Measurements from ENCODE around the gene ALK.

Gene ALK

DNA sequence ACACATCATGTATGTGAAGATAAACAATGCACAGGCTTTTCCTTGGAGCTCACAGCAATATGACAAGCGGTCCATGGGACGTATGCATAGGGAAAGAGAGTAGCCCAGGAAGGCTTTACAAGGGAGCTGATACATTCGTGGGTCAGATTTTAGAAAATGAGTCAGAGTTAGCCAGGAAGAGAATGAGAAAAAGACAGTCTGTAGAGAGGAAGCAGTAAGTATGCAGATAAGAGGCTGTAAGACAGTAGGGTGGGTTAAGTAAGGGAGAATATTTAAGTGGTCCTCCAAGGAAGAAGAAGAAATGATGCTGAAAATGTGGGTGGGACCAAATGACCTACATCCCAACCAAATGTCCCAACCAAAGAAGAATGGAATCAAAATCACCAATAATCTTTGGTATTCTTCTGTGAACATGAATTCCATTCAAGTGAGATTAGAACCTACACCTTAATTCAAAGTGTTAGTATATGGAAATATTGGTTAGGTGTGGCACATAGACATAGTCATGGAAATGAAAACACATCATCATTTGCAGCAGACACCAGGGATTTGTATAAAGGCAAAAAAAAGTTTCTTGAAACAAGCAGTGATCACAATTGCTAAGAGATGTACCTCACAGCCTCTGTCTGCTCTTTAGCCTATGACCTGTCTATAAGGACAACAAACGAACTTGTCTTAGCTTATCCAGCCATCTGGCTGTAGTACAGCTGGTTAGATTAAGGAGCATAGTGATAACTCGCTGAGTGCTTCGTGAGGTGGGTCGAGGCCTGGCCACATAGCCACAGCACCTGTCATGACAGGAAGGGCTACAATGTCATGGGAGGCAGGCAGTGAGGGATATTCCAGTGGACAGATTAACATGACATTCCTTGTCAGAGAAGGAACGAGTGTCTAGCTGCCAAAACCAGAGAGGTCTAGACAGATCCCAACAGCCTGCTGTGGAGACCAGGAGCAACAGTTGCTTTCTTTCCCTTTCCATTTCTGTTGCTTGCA, 133.6 kb downstream of the ALK start:
- no peak for DNase-seq

DNA sequence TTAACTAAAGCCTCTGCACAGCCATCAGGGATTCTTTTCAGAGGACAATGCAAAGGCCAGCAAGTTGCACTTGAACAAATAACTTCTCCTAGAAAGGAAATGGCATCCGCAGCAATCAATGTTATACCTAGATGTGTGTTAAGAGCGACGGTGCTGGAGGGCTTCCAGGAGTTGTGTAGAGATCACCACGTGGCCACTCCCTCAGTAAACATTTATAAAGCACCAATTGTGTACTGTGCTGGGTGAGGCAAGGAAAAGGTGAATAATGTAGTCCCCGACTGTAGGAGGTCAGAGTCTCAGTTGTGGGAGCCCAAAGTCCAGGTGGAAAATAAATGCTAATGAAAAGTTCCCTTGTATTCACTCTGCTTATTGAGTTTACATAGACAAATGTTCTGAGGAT, 135.0 kb downstream of the ALK start:
- no peak for DNase-seq

DNA sequence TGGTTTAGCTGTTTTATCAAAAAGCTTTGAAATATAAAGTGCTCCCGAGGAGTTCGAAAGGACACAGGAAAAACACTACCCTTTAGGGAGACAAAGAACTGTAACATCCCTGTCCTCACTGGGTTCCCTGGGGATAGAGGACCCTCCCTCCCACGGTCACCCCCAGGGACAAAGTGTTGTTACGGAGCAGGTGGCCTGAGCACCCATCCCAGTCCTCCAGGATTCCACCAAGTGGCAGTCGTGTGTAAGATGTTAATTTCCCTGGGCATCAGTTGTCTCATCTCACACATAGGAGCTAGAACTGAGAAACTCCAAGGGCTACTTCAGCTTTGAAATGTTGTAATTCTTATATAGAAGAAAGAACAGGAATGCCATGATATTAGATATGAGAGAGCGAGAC, 137.7 kb downstream of the ALK start:
- DNase-seq = no peak

DNA sequence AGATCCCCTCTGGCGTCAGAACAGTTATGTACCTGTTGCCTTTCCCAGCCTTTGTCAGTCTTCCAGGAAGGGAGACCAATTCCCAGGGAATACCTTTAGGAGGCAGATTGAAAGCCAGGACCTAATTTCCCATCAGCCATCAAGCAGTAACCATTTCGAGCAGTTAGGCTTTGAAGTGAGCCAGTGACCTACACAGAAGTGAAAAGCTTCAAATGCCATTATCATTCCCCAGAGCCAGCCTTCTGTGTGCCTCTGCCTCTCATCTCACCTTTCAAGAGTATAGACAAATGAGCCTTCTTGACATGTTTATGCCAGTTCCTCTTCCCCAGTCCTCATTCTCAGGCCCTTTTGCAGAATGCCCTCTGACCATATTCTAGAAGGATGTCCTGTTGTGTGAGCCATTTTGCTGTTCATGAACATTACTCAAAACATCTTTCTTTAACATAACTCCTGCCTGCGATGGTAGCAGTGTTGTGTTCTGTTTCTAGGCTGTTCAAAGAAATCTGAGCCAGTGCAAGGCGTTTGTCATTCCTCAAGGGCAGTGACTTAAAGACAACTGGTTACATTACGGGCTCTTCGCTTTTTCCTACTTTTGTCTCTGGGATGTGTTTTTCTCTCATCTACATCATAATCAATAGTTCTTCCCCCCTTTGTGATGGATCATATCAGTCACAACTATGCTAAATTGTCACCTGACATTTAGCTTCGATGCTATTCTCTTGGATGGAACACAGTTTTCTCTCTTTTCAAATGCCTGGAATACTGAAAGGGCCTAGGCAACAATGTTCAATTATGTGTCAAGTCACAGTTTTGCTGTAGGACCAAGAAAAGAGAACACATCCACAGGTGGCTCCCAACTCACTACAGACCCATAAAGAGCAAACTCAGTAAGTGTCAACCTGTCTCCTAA, 138.6 kb downstream of the ALK start:
- no peak for DNase-seq

DNA sequence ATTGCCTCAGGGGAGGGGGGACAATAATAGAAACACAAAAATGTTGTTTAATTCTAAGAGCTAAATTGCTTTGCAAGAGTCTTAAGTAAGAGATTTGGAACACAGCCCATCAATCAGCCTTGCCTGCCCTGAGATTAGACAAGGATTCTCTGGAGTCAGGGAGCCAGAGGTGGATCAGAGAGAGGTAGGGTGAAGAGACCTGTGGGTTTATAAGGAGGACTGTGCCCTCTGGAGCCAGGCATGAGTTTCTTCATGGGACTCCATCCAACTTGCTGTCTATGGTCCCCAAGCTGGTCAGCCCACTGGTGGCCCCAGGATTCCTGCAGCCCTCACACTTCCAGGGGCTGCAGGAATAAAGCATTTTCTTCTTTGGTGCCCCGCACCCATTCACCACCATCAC, 139.3 kb downstream of the ALK start:
- DNase-seq = no peak

DNA sequence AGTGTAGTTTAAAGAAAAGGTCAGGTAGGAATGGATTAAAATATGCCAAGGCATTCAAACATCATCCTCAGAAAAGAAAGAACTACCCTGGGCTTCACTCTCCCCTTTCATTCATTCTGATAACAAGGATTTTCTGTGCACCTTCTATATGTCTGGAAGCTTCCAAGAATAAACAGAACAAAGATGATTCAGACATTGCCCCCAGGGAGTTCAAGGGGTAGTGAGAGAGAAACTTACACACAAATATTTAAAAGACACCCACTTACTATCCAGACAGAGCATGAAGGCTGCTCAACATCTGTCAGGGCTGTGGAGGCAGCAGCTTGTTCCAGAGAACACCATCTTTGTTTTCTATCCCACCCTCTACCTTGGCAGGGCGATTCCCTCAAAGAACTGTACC, 140.5 kb downstream of the ALK start:
- no peak for DNase-seq

DNA sequence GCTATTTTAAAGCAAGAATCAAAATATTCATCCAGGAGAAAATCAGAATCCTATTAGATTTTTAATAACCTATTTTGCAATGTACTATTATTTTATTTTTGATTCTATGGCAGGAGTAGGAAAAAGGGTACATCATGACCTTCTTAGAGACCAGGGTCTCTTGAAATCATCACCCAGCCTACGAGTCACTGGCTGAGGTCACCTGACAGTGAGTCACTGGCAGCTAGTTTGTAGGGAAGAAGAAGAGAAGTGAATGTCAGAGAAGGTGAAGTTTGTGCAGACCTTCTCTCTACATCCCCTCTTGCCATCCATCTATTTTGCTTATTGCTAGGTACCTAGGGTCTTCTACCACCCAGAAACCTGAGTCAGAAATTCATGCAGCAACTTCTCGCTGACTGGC, 144.2 kb downstream of the ALK start:
- DNase-seq = no peak

DNA sequence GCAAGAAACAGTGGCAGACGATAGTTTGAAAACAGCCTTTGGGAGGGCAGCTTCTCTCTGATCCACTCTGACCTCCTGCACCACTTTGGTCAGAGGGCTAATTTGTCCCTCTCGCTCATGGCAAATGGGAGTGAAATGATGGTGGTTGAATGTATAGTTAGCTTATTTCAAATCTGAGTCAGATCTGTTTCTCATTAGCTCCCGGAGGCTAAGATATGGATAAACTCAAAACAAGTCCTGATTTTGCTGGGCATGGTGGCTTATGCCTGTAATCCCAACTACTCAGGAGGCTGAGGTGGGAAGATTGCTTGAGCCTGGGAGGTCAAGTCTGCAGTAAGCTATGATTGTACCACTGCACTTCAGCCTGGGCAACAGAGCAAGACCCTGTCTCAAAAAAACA, 145.0 kb downstream of the ALK start:
- no peak for DNase-seq

DNA sequence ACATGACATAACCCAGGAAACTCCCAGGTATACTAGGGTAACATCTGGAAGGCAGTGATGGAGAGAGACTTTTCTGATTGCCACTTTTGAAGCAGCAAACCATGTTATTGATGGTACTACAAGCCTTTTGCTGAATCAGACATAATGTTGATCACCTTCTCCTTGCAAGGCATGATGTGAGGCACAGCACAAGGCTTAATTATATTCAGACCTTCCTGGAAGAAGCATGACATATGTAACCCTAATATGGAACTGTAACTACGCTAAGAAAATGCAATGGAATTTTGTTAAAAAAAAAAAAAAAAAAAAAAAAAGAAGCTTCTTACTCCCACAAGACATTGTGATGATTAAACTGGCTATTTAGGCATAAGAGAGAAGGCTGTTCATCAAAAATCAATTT, 145.4 kb downstream of the ALK start:
- no peak for DNase-seq

DNA sequence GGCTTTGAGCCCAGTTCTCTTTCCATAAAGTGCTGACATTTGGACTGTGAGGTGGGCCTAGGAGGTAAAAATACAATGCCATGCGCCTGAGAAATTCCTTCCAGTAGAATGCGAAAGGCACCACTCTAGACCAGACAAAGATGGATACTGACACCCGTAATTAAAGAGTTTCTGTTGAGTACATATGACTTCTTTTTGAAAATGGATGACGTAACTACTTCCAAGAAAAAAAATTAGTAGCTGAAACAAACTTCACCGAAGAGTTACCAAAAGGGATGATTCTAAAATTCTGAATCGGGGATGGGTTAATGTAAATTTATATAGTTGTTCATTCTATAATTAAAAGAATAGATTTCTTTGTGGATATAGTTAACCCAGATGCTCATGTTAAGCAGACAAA, 146.8 kb downstream of the ALK start:
- DNase-seq = no peak

DNA sequence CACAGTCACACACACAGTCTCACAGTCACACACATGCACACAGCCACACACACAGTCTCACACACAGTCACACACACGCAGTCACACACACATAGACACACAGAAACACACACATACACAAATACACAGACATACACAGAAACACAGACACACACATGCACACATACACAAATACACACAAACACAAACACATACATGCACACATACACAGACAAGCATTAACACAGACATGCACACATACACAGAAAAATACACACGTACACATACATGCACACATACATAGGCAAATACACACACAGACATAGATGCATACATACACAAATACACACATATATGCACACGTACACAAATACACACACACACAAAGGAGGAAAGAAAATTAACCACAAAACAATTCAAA, 150.5 kb downstream of the ALK start:
- DNase-seq = no peak

DNA sequence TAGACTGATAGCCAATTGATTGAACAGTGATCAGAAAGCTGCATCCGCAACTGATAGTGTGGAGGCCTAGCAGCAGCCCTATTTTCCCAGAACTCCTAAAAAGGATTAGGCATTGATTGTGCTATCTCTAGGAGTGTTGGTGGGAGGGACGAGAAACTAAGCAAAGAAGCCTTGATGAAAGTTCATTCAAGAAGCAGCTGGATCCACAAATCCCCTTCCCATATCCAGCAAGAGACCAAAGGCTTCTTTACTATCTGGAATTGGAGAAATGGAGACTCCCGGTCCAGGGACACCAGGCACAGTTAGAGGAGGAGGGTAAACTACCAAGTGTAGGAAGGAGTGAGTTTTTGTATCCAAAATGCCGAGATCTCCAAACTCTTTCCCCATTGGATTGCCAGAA, 151.5 kb downstream of the ALK start:
- no peak for DNase-seq

DNA sequence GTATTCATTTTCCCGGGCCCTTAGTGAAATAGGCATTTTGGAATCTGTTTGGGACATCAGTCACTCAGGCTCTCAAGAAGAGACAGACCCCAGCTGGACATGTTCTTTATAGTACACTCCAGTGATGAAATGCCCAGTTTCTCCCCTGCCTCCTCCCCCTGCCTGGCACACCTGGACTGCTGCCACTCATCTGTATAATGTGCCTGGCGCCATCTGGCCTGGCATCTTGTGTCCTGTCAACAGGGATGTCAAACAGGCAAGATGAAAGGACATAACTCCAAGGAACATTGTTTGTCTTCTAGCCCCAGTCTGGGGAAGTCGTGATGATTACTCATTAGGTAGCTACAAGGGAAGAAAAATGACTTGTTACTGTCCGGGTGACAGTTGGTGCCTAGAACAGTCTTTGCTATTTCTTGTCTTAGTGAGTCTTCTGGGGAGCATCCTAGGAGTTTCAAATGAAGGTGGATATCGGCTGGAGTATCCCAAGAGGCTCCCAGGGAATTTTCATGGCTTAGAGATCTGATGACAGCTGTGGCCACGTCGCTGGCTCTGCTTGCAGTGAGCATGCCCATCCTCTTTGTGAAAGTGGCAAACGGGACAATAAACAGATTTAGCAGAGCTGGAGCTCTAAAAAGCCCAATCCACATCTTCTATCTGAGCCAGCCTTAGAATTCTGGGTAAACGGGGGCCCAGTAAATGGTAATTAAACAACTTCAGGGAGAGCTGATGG, 153.6 kb downstream of the ALK start:
- DNase-seq = no peak

DNA sequence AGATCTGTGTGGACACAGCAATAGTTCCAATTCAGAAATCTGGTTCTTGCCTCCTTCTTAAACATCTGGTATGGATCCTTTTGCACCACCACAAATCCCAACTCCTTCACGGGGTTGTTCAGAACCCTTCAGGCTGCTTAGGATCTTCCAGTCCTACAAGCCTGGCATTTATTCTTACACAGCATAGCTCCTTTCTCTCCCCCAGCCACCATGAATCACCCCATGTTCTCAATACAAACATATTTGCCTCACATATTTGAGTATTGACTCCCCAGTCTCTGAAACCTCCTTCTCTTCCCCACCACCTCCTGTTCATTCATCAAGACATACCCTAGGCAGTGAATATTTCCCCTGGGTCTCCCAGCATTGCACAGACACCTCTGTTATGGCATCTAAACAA, 155.2 kb downstream of the ALK start:
- DNase-seq = no peak

DNA sequence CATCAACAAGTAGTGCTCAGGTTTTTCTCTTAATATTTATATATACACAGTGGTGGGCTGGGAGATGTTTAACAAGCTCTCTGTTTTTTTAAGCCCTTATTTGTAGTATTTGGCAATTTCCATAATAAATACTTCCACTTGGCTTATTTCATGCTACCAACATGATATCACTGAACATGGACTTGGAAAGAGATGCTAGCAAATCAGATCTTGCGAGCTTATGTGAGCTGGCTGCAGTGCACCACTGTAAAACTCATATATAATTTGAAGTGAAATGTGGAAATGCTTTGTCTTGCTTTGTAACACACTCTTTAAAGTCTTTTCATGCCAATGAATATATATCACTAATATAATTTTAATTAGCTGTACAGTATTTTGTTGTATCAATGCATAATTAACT, 155.7 kb downstream of the ALK start:
- no peak for DNase-seq

DNA sequence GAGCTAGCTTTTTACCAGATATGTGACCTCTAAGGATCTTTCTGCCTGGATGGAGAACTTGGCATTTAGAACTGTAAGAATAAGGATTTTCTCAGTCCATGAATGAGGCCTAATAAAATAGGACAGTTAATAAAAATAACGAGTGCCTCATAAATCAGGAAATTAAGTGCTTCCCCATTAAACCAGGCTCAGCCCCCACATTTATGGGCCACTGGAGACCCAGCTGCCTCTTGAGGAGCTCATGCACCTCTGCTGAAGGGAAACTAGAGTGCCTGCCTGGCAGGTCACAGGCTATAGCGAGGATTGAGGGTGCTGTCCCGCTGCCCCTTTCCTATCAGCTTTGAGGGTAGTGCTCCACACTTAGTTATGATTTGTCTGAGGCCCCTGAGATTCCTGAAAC, 158.0 kb downstream of the ALK start:
- DNase-seq = no peak

DNA sequence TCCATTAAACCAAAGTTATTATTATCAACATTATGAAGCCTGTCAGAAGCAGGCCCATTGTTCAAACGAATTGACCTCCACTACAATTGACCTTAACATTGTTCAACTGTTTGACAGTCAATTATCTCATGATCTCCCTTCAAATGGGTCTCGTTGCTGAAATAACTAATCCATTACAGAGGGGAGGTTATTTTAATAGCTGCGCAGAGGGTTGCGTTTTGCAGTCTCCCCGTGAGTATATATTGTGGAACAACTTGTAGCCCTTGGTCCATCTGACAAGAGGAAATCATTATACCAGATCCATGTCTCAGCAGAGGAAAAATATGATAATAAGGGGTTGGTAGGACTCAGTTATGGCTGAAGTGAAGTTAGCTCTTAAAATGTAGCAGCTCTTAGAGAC, 159.1 kb downstream of the ALK start:
- no peak for DNase-seq

DNA sequence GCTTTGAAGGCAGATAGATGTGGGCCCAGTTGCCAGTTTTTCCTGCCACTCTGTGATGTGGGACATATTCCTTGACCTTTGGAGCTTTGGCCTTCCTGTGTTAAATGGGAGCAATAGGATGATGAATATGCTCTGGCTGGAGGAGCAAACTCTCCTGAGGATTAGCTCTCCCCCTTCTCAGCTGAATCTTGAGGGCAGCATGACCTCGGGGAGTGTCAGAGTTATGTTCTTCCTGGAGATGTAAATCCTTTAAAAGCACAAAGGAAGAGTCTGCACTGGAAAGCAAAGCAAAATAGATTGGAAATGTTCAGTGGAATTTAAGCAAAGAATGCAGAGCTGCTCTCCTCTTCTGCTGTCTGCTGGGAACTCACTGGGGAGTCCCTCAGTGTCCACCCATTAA, 160.1 kb downstream of the ALK start:
- no peak for DNase-seq

DNA sequence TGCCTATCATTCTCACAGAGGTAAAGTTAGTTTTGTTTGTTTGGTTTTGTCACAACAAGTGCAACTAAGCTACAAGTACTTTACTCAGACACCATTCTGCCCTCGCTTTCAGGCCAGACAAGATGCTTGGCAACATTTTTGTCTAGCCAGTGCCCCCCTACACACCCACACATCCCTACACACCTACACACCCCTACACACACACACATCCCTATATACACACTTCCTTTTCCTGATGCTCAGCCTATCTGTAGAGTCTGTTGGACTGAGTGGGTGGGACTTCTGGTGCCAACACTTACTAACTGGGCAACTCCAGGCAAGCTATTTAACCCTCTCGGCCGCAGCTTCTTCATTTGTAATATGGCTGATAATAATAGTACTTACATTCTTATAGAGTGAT, 161.4 kb downstream of the ALK start:
- DNase-seq = no peak

DNA sequence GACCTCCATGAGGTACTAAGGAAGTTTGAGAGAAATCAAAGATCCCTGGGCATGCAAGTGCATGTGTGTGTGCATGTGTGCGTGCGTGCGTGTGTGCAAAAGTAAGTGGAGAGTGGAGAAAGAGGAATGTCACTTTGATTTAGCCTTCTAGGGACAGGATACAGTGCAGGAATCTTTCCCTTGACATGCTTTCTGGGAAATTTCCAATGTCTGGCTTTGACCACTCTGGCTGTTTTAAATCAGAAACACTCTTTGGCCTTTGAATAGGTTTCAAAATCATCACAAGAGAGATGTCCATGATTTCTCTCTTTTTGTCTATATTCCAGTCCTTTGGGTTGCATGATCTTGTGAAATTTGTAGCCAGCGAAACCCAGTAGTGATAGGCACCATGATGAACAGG, 162.0 kb downstream of the ALK start:
- no peak for DNase-seq

DNA sequence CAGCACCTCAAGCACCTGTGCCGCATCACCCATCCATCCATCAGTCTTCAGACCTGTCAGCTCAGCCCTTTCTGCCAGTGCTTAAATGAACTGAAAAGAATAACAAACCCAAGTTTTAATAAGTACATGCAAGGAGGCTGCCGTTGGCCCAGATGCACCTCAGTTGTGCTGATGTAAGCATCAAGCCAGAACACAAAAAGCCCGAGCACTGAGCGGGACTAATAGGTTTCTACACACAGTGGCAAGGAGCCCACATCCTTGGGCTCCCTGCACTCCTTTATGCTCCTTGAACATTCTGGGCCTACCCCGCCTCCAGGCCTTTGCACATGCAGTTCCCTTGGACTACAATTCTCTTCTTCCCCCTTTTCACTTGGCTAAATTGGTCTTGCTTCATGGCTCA, 165.6 kb downstream of the ALK start:
- DNase-seq = no peak

DNA sequence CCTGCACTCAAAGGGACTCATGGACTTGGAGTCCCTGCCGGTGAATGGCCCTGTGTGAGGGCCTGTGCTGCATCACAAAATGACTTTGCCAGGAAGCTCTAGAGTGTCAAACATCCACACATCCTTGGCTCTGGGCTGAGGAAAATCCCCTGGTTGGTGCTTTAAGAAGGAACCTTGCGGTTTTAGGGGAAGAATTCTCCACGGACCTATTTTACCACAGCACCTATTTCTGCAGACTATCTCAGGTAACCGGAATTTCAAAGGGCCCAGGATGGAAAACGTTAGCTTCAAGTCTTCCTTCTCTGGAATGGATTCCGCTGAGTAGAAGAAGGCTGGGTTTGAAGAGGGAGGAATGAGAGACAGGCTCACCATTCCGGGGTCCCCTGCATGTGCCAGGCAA, 166.2 kb downstream of the ALK start:
- no peak for DNase-seq

Measured in effector CD4-positive, alpha-beta T cell (primary cell).